Epithelial cell of esophagus (primary cell): ENCODE results near the gene PI4KA.

ENCODE experiments used
- DNase-seq: peaks from one replicate; pipeline ENCODE4 v3.0.0; 2010; ENCODE audit warnings: low read depth
- H3K4me3 ChIP-seq: 2 replicates; pipeline ENCODE4 v1.5.1; 2011; ENCODE audit warnings: mild to moderate bottlenecking, low read length, control low read depth
- TF ChIP-seq, protein P1 (sequence below): IDR thresholded peaks from 2 replicates; pipeline ENCODE4 v1.5.1; 2011; ENCODE audit warnings: low read depth, mild to moderate bottlenecking, low read length, control low read depth, inconsistent platforms; ENCODE audit not compliant: insufficient read depth; ENCODE audit errors: missing control alignments

PI4KA gene

DNA sequence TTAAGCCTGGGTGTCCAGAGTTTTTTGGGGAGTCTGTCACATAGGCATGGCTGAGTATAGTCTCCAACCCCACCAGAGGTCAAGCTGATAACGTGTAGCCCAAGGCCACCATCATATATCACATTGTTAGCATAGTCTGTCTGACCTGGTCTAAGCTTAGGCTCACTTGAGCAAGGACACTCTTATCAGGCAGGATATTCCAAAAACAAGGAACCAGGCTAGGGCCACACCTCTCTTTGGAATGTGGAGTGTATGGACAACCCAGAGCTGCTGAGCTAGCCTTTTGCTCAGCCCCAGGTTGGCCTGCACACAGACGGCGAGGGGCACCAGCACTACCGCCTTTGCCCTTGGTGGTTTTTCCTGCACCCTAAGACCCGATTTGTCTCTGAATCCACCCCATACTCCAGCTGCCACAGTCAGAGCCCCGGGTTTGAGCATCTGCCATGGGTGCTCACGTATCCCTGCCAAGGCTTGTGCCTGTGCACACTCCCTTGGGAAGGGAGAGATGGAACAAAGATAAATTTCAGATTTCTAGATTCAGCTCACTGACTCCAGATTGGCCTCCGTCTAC is 7.3 kb upstream of the PI4KA start:
- TF ChIP-seq, protein P1, sequence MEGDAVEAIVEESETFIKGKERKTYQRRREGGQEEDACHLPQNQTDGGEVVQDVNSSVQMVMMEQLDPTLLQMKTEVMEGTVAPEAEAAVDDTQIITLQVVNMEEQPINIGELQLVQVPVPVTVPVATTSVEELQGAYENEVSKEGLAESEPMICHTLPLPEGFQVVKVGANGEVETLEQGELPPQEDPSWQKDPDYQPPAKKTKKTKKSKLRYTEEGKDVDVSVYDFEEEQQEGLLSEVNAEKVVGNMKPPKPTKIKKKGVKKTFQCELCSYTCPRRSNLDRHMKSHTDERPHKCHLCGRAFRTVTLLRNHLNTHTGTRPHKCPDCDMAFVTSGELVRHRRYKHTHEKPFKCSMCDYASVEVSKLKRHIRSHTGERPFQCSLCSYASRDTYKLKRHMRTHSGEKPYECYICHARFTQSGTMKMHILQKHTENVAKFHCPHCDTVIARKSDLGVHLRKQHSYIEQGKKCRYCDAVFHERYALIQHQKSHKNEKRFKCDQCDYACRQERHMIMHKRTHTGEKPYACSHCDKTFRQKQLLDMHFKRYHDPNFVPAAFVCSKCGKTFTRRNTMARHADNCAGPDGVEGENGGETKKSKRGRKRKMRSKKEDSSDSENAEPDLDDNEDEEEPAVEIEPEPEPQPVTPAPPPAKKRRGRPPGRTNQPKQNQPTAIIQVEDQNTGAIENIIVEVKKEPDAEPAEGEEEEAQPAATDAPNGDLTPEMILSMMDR, result no peak

DNA sequence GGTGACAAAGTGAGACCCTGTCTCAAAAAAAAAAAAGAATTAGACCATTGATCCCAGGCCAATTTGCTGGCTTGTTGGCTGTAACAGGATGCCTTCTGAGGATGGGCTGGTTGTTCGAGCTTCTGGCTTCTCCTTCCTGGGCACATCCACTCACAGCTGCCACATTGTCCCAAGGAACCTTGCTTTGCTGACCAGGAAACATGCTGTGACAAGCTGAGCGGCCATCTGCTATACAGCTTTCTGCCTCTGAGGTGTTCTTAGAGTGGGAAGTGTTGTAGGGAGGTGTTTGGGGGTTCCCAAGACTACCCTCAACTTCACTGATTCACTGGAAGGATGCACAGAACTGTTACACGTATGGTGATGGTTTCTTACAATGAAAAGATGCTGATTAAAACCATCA is 6.7 kb upstream of the PI4KA start:
- TF ChIP-seq, protein P1, result no peak
- no peak for DNase-seq

More for the DNA sequence above, 7.3 kb upstream of the PI4KA start:
- no peak overlapping the region for H3K4me3 ChIP-seq
- no peak for DNase-seq

DNA sequence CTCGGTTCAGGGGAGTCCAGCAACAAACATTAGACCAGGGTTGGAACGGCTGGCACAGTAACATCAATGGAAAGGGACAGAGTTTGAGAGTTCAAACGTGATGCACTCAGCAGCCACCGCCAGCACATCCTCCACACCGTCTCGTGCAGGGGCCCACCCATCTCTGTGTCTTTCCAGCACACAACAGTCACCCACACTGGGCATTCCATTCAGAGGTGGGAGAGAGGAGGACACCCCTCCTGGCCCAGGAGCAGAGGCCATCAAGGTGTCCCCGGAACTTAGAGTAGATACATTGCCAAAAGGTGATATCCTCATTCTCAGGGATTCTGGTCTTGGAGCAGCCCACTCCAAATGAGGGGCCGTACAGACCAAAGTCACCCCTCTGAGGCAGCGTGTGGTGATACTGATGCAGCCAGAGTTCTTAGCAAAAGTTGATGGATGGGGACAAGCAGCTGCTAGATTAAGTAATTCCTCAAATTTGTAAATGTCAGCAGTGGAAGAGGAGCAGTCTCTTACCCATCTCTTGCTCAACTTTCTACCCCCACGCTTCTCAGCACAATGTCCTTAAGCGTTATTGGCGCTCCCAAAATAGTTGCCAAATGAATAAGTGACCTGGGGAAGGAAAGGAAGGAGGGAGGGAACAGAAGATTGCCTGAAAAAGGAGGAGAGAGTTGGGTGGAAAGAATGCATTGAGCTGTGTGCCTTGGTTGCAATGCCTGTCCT is 5.7 kb upstream of the PI4KA start:
- no peak overlapping the region for H3K4me3 ChIP-seq
- TF ChIP-seq, protein P1, result no peak
- DNase-seq, result no peak

More for the DNA sequence above, 6.7 kb upstream of the PI4KA start:
- no peak overlapping the region for H3K4me3 ChIP-seq

DNA sequence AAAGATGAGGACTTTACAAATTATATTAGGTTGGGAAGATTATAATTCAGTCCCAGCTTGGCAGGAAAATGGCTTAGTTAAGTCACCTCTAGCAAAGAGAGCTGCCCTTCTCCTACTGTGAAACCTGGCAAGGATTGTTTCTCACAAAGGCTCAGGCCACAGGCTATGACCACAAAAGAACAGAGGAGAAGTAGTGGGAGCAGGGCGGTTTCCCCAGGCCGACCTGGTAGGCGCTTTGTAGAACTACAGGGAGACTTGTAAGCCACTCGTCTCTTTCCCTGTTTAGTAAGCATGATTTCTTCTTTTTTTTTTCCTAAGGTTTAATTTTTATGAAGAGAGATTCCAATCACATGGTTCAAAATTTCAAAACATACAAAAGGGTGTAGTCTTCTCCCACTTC is 4.8 kb upstream of the PI4KA start:
- TF ChIP-seq, protein P1, result no peak
- H3K4me3 ChIP-seq, result no peak overlapping the region
- DNase-seq, result no peak

DNA sequence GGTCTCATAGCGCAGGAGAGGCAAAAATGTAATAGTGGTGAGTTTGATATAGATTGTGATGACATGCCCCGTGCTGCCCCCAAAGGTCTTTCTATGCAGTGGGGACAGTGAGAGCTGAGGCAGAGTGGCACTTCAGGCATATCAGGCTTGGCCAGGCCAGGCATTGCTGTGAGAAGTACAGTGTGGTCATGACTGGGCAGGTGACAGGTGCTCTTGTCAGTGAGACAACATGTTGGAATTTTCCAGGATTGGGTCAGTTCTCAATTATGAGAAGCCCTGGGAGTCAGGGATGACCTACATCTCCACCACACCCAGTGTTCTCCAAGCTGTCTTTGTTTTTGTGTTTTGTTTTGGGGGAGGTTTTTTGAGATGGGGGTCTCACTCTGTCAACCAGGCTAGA is 3.9 kb upstream of the PI4KA start:
- H3K4me3 ChIP-seq, result no peak overlapping the region
- DNase-seq, result peak; percentile 42
- TF ChIP-seq, protein P1, result no peak

DNA sequence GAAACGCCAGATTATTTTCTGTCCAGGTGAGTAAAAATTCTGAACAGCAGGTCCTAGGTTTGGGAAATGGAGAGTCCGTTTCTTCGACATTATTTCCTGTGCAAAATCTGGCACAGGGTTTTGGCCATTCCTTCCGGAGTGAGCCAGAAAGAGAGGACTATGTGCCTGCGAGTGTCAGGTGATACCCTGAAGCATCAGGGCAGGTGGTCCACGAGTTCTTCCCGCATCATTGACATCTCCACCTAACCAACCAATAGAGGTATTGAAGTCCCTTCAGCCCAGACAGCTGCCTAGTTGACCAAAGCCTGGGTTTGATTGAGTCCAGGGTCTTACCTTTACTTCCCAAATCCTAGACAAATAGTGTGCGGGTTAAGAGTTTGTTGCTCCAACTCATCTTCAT is 1.0 kb upstream of the PI4KA start:
- no peak for DNase-seq
- peak overlapping the region; percentile 74 for H3K4me3 ChIP-seq
- TF ChIP-seq, protein P1, result no peak
